ENCODE measurements around the gene SASH3. TPM values are rescaled to one million over a fixed set of nuclear protein-coding genes. Genes with fewer than 3 reads are reported as not detected.

The SASH3 gene
- polyA plus RNA-seq, 1 of the 3 experiments (the other 2 are of a cell fraction), result not detected

DNA sequence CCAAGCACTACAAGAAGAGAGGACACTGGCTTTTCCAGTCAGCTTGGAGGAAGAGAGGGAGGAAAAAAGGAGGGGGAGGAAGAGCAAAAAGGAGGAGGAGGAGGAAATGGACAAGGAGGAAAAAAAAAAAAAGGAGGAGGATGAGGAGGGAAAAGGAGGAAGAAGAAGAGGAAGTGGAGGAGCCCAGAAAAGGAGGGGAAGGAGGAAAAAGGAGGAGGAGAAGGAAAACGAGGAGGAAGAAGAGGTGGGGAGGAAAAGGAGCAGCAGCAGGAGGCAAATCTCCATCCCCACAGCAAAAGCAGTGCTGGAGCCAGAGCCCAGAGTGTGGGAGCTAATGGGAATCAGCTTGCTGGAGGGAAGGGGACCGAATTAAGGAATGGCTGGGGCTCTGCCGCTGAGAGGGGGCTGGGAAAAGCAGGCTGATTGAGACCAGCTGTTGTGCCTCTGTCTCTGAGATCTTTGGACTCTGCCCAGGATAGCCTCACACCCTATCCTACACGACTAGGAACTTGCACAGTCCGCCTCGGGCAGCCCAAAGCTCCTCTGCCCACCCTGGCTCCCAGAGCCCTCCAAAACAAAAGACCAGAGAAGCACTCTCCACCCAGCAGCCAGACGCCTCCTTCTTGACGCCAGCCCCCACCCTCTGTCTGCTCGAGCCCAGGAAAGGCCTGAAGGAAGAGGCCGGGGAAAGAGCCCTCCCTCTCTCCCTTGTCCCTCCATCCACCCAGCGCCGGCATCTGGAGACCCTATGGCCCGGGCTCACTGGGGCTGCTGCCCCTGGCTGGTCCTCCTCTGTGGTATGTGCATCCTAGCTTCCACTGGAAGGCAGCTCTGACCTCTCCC is 41.1 kb upstream of the SASH3 start, which contains the start of gene XPNPEP2:
TSS of gene XPNPEP2 (plus strand) at position 514 of the 843 bp plus-strand sequence. CDS start at position 749, 235 bp downstream.
- no peak within 1 kb of the TSS; a peak in 1 of 4 replicates for H3K4me3 ChIP-seq (ENCODE audit: low read depth in 2 of 2, low read length in 1 of 2)
- H3K9ac ChIP-seq, result no peak within 1 kb of the TSS
- H3K9me2 ChIP-seq, result no peaks in the 10 kb centered on the region
- H3K27ac ChIP-seq (ENCODE audit: low read depth in 2 of 2, low read length in 1 of 2), result peak within 1 kb of the TSS in 1 of 2 experiments; percentile 86; a peak in 2 of 4 replicates
- H3K36me3 ChIP-seq (replicated peaks in 1 of 2; ENCODE audit: control insufficient read depth in 1 of 2, insufficient read depth in 2 of 2, low read length in 1 of 2), result no peaks in the 10 kb centered on the region
- no peaks in the 10 kb centered on the region for H3K79me2 ChIP-seq (ENCODE audit: insufficient read depth)
- no peak within 1 kb of the TSS for H3K4me2 ChIP-seq
- H3K27me3 ChIP-seq (ENCODE audit: insufficient read depth), result peaks cover 8% of the 10 kb centered on the region
- TF ChIP-seq, protein P1, sequence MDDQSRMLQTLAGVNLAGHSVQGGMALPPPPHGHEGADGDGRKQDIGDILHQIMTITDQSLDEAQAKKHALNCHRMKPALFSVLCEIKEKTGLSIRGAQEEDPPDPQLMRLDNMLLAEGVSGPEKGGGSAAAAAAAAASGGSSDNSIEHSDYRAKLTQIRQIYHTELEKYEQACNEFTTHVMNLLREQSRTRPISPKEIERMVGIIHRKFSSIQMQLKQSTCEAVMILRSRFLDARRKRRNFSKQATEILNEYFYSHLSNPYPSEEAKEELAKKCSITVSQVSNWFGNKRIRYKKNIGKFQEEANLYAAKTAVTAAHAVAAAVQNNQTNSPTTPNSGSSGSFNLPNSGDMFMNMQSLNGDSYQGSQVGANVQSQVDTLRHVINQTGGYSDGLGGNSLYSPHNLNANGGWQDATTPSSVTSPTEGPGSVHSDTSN (IDR thresholded peaks at IDR 0.05), result no peak
- TF ChIP-seq NRF1 (IDR thresholded peaks at IDR 0.05; ENCODE audit: low read depth, low read length), result no peak
- peak; percentile 46 for TF ChIP-seq GATA2 (CRISPR knock-in tag; IDR thresholded peaks at IDR 0.05)
- no peak for TF ChIP-seq USF2 (IDR thresholded peaks at IDR 0.05; ENCODE audit: borderline replicate concordance, low read depth, low read length)
- TF ChIP-seq CHD2 (IDR thresholded peaks at IDR 0.05; ENCODE audit: low read length, partially characterized antibody), result peak; percentile 92
- 0 out of 2 replicates have a peak, but pooled peaks have one; percentile 16 for TF ChIP-seq MXI1 (IDR thresholded peaks at IDR 0.05; ENCODE audit: low read depth, low read length)
- TF ChIP-seq RCOR1 (IDR thresholded peaks at IDR 0.05; ENCODE audit: low read length), result peak; percentile 73; the same call in 1 of the 2 replicates
- no peak for TF ChIP-seq FOXJ3 (CRISPR knock-in tag; IDR thresholded peaks at IDR 0.05)
- peak; percentile 23 for TF ChIP-seq RAD21 (IDR thresholded peaks at IDR 0.05; ENCODE audit: low read length)
- no peak for TF ChIP-seq GABPA (IDR thresholded peaks at IDR 0.05; ENCODE audit: low read depth)
- TF ChIP-seq TCF12 (IDR thresholded peaks at IDR 0.05), result peak; percentile 68
- peak in 1 of 2 experiments; percentile 76; a peak in 2 of 4 replicates for TF ChIP-seq EP300 (IDR thresholded peaks at IDR 0.05; ENCODE audit: borderline replicate concordance in 1 of 2, low read depth in 1 of 2, low read length in 1 of 2)
- POLR2A ChIA-PET, result interaction anchor here (0.8 to 1.5 kb wide), 4 partner anchors 12 to 168 kb away, joined by 3 to 8 read pairs (median 4); partner anchors contain the start of genes APLN and UTP14A
- H2AFZ ChIP-seq (ENCODE audit: low read depth), result no peak within 1 kb of the TSS
- no peaks in the 10 kb centered on the region for H3F3A ChIP-seq (replicated peaks; ENCODE audit: insufficient read depth)
- CTCF ChIA-PET, result interaction anchor here (1.0 to 4.0 kb wide), 5 partner anchors 12 to 322 kb away, joined by 3 to 43 read pairs (median 3); no protein-coding TSS in a partner anchor
- no peaks in the 10 kb centered on the region for H4K20me1 ChIP-seq (ENCODE audit: insufficient read depth)
- DNase-seq, result peak; percentile 79
- peaks cover 0 to 28% of the 10 kb centered on the region in 2 experiments; a peak in 1 of 4 replicates for H3K4me1 ChIP-seq (ENCODE audit: control insufficient read depth in 1 of 2, insufficient read depth in 2 of 2, low read depth in 1 of 2, low read length in 1 of 2)
- no peaks in the 10 kb centered on the region for H3K9me3 ChIP-seq
- 13% methylated on average over 9 of the region's 13 CpGs for WGBS (ENCODE audit: low lambda C conversion rate)

DNA sequence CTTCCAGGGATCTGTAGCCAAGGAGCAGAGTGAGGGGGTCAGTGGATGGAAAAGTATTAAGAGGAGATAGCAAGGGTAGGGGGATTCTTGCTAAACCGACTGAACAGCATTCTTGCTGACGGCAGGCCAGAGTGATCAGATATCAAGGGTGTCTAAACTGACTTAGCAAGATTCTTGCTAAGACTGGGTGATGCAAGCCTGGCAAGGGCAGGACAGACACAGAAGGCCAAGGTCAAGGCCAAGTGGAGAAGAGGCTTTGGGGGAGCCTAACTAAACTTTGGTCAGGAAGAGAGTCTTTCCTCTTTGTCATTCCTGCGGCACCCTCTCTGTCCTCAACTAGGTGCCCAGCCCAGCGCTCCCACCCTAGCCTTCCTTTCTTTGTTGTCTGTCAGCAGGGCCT is 40.2 kb upstream of the SASH3 start:
- Histone ChIP-seq H3K4me1 (ENCODE audit: control insufficient read depth in 1 of 2, insufficient read depth in 2 of 2, low read depth in 1 of 2, low read length in 1 of 2) (peaks cover 0 to 28% of the 10 kb centered on the region in 2 experiments; a peak in 1 of 4 replicates), H3K36me3 (replicated peaks in 1 of 2; ENCODE audit: control insufficient read depth in 1 of 2, insufficient read depth in 2 of 2, low read length in 1 of 2) (no peaks in the 10 kb centered on the region), H3K27me3 (ENCODE audit: insufficient read depth) (peaks cover 15% of the 10 kb centered on the region), H3F3A (replicated peaks; ENCODE audit: insufficient read depth) (no peaks in the 10 kb centered on the region), H3K4me3 (ENCODE audit: low read depth in 2 of 2, low read length in 1 of 2) (no peak overlapping the region), H3K9ac (no peak overlapping the region), H3K79me2 (ENCODE audit: insufficient read depth) (no peaks in the 10 kb centered on the region), H3K4me2 (no peak overlapping the region), H3K9me2 (no peaks in the 10 kb centered on the region), H3K27ac (ENCODE audit: low read depth in 2 of 2, low read length in 1 of 2) (peak overlapping the region in 1 of 2 experiments; percentile 86; a peak in 2 of 4 replicates), H3K9me3 (no peaks in the 10 kb centered on the region), H2AFZ (ENCODE audit: low read depth) (no peak overlapping the region), H4K20me1 (ENCODE audit: insufficient read depth) (no peaks in the 10 kb centered on the region)
- TF ChIP-seq USF2 (IDR thresholded peaks at IDR 0.05; ENCODE audit: borderline replicate concordance, low read depth, low read length) (no peak), TAF1 (IDR thresholded peaks at IDR 0.05; ENCODE audit: borderline replicate concordance, low read depth, low read length) (no peak)
- POLR2A ChIA-PET, result interaction anchor here (0.5 kb wide), 1 partner anchor 12 kb away, joined by 3 read pairs; no protein-coding TSS in a partner anchor
- CTCF ChIA-PET, result interaction anchor here (1.0 to 1.7 kb wide), 4 partner anchors 8 to 135 kb away, joined by 3 to 5 read pairs (median 3); no protein-coding TSS in a partner anchor
- WGBS (ENCODE audit: low lambda C conversion rate), result 73% methylated on average over 3 of the region's 4 CpGs
- no peak for DNase-seq
